GM12891 (cell line): Measurements from ENCODE around the gene RPS24.

Experiments used
- PAX5 ChIP-seq: IDR thresholded peaks from 2 replicates; pipeline ENCODE4 v1.6.1; 2011; ENCODE audit warnings: low read length, moderate library complexity, mild to moderate bottlenecking; ENCODE audit not compliant: insufficient read depth, severe bottlenecking
- POLR2A ChIP-seq: IDR thresholded peaks from 2 replicates; pipeline ENCODE4 v1.6.1; 2011; ENCODE audit warnings: low read depth, low read length, control low read depth
- POLR2AphosphoS5 ChIP-seq: IDR thresholded peaks from 2 replicates; pipeline ENCODE4 v1.6.1; 2011; ENCODE audit warnings: low read depth, low read length, control low read depth
- POU2F2 ChIP-seq: IDR thresholded peaks from 2 replicates; pipeline ENCODE4 v1.6.1; 2011; ENCODE audit warnings: low read depth, mild to moderate bottlenecking, control low read depth, low read length, moderate library complexity
- TAF1 ChIP-seq: IDR thresholded peaks from 2 replicates; pipeline ENCODE4 v1.6.1; 2011; ENCODE audit warnings: low read depth, low read length, control low read depth

DNA sequence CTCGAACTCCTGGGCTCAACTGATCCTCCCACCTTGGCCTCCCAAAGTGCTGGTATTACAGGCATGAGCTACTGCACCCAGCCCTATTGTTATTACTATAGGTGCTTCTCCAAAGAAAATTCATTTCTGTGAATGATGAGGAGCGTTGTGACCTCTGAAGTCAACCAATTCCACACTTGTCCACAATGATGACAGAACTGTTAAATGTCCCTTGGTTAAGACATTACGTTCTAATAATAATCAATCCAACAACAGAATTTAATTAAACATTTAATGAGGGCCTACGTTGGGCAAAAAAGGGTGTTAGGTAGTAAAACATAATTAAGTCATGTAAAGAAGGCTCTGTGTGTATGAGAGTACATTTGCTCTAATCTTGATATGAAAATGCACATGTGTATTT lies 22.6 kb upstream of the RPS24 start:
- no peak for TF ChIP-seq POLR2A
- TF ChIP-seq POLR2AphosphoS5: no peak
- TF ChIP-seq TAF1: no peak
- no peak for TF ChIP-seq POU2F2
- no peak for TF ChIP-seq PAX5
